HG03103 (cell line): ENCODE measurements around the gene RNASEH2A.
"Not testable (repeated sequence)": the region's sequence is repeated elsewhere in the genome, so short reads cannot be mapped to it uniquely, and the experiment has no call there.

Source experiments
- ATAC-seq: cut with Tn5 transposase; IDR thresholded peaks from one replicate; pipeline ENCODE4 v1.9.1; 2021; ENCODE audit warnings: low read depth; ENCODE audit not compliant: unreplicated experiment

RNASEH2A gene

GRCh38 chr19:12825254-12826131 is 19.1 kb downstream of the RNASEH2A start:
- ATAC-seq = no peak

- no peak for ATAC-seq
Observed at GRCh38 chr19:12828494-12828893, 22.1 kb downstream of the RNASEH2A start.

- no peak for ATAC-seq
Observed at GRCh38 chr19:12833418-12833737, 27.0 kb downstream of the RNASEH2A start.

- no peak for ATAC-seq
Observed at GRCh38 chr19:12833738-12834565, 27.6 kb downstream of the RNASEH2A start.

GRCh38 chr19:12834566-12834943 is 28.2 kb downstream of the RNASEH2A start, which contains the start of gene RTBDN:
Gene RTBDN, minus strand, starts transcription at chr19:12834579. Its CDS starts 4,600 bp downstream, at chr19:12829979.
- ATAC-seq = no peak

- no peak for ATAC-seq
Observed at GRCh38 chr19:12834976-12835757, 28.8 kb downstream of the RNASEH2A start.

GRCh38 chr19:12836529-12836863 is 30.1 kb downstream of the RNASEH2A start:
- no peak for ATAC-seq

GRCh38 chr19:12837225-12837624 is 30.8 kb downstream of the RNASEH2A start:
- no peak for ATAC-seq

- ATAC-seq = no peak
Observed at GRCh38 chr19:12838182-12838885, 31.9 kb downstream of the RNASEH2A start, which contains the start of gene MAST1. Gene MAST1, plus strand, starts transcription at chr19:12838515. Its CDS starts 58 bp downstream, at chr19:12838573.

GRCh38 chr19:12838886-12839756 is 32.7 kb downstream of the RNASEH2A start:
- no peak for ATAC-seq

- no peak for ATAC-seq
Observed at GRCh38 chr19:12840091-12841079, 34.0 kb downstream of the RNASEH2A start.

GRCh38 chr19:12841094-12841493 is 34.7 kb downstream of the RNASEH2A start:
- no peak for ATAC-seq

- no peak for ATAC-seq
Observed at GRCh38 chr19:12842511-12842910, 36.1 kb downstream of the RNASEH2A start.

GRCh38 chr19:12843328-12843727 is 36.9 kb downstream of the RNASEH2A start:
- no peak for ATAC-seq

GRCh38 chr19:12843999-12844732 is 37.8 kb downstream of the RNASEH2A start:
- no peak for ATAC-seq

- ATAC-seq = not testable (repeated sequence)
Observed at GRCh38 chr19:12846613-12847012, 40.2 kb downstream of the RNASEH2A start.
